Spleen (tissue), 7 donors: ENCODE data around the gene STK10.

Experiments
- CTCF ChIP-seq, 11 experiments: fragments of 200-600 bp in 7 of 11; fragments of 450-650 bp in 4 of 11; sonication (generic) in 4 of 11; IDR thresholded peaks in 8 of 11; conservative IDR thresholded peaks in 3 of 11; 1 replicate in 7 of 11; 2 replicates in 4 of 11; pipeline versions ENCODE4 v1.4.0 to v1.8.0; 2016 to 2021; ENCODE audit warnings: antibody characterized with exemption in 11 of 11, inconsistent platforms in 4 of 11, mild to moderate bottlenecking in 1 of 11
- POLR2AphosphoS5 ChIP-seq, 3 donors: sonication (generic); formaldehyde crosslinking; IDR thresholded peaks; one replicate each; pipeline ENCODE4 v1.5.1; 2017; ENCODE audit warnings: antibody characterized with exemption in 3 of 3
- donor health status: DM: no; HTN: no; CAD: no; lungs with moderate emphysema.
- donor health status: DM: no; HTN: no; CAD: no.
- donor health status: DM: no; HTN: no; CAD: no.

GRCh38 chr5:172098883-172099282 is 89.1 kb downstream of the STK10 start:
- TF ChIP-seq CTCF (IDR thresholded peaks at IDR 0.05 in 8 of 11, conservative IDR thresholded peaks at IDR 0.05 in 3 of 11) (no peak), POLR2AphosphoS5 (IDR thresholded peaks at IDR 0.05) (no peak)
